Endothelial cell (in vitro differentiated cells): ENCODE measurements around the gene APOBEC2. TPM values are rescaled to one million over a fixed set of nuclear protein-coding genes. Genes with fewer than 3 reads are reported as not detected.

Source experiments
- DNase-seq: peaks from one replicate; pipeline ENCODE4 v3.0.0; 2021; ENCODE audit warnings: low spot score
- H3K27ac Mint-ChIP-seq: one replicate; pipeline ENCODE4 v1.8.0; 2021; ENCODE audit warnings: mixed read lengths, inconsistent platforms; ENCODE audit not compliant: unreplicated experiment
- H3K27me3 Mint-ChIP-seq: one replicate; pipeline ENCODE4 v1.8.0; 2021; ENCODE audit warnings: mild to moderate bottlenecking, moderate library complexity, mixed read lengths, inconsistent platforms; ENCODE audit not compliant: unreplicated experiment
- H3K36me3 Mint-ChIP-seq: one replicate; pipeline ENCODE4 v1.8.0; 2021; ENCODE audit warnings: mild to moderate bottlenecking, low read depth, mixed read lengths, inconsistent platforms; ENCODE audit not compliant: unreplicated experiment
- H3K4me1 Mint-ChIP-seq: one replicate; pipeline ENCODE4 v1.8.0; 2021; ENCODE audit warnings: mild to moderate bottlenecking, mixed read lengths, inconsistent platforms; ENCODE audit not compliant: unreplicated experiment
- H3K4me3 Mint-ChIP-seq: one replicate; pipeline ENCODE4 v1.8.0; 2021; ENCODE audit warnings: mild to moderate bottlenecking, mixed read lengths, inconsistent platforms; ENCODE audit not compliant: unreplicated experiment
- H3K9me3 Mint-ChIP-seq: one replicate; pipeline ENCODE4 v1.8.0; 2021; ENCODE audit warnings: mixed read lengths, inconsistent platforms; ENCODE audit not compliant: unreplicated experiment
- CTCF ChIP-seq: fragments of 200-600 bp; sonication (generic); IDR thresholded peaks from one replicate; pipeline ENCODE4 v1.5.0; 2021; ENCODE audit warnings: antibody characterized with exemption; ENCODE audit not compliant: unreplicated experiment
- total RNA-seq: library from RNA; stranded (reverse); fragmentation: NEBNext Ultra II Directional; extraction: Animal tissue kit (Norgen Biotek cat#: 25700); gene quantifications from one replicate; pipeline ENCODE4 v1.2.1, GENCODE V29; 2021; ENCODE audit not compliant: unreplicated experiment

APOBEC2 gene
- total RNA-seq, 1 donor from 2014 or later, result not detected

GRCh38 chr6:41085182-41085581, 32.2 kb downstream of the APOBEC2 start:
- DNase-seq, result no peak
- TF ChIP-seq CTCF, result no peak
- Mint-ChIP-seq H3K27ac (no peak overlapping the region), H3K4me3 (no peak overlapping the region), H3K4me1 (peaks cover 13% of the 10 kb centered on the region), H3K36me3 (peaks cover 16% of the 10 kb centered on the region), H3K9me3 (no peaks in the 10 kb centered on the region), H3K27me3 (peaks cover 2% of the 10 kb centered on the region)

GRCh38 chr6:41088451-41088850, 35.4 kb downstream of the APOBEC2 start:
- H3K27ac Mint-ChIP-seq, result no peak overlapping the region
- no peak for TF ChIP-seq CTCF
- DNase-seq, result no peak
- H3K4me3 Mint-ChIP-seq, result no peak overlapping the region
- H3K4me1 Mint-ChIP-seq, result no peaks in the 10 kb centered on the region
- H3K9me3 Mint-ChIP-seq, result no peaks in the 10 kb centered on the region
- peaks cover 2% of the 10 kb centered on the region for H3K27me3 Mint-ChIP-seq
- peaks cover 25% of the 10 kb centered on the region for H3K36me3 Mint-ChIP-seq

- no peak for DNase-seq
- TF ChIP-seq CTCF, result no peak
- Mint-ChIP-seq H3K4me3 (no peak overlapping the region), H3K9me3 (no peaks in the 10 kb centered on the region), H3K4me1 (no peaks in the 10 kb centered on the region), H3K27me3 (no peaks in the 10 kb centered on the region), H3K36me3 (peaks cover 38% of the 10 kb centered on the region), H3K27ac (no peak overlapping the region)
Observed at GRCh38 chr6:41090841-41091761, 38.1 kb downstream of the APOBEC2 start.

- TF ChIP-seq CTCF, result no peak
- peaks cover 51% of the 10 kb centered on the region for H3K36me3 Mint-ChIP-seq
- no peaks in the 10 kb centered on the region for H3K9me3 Mint-ChIP-seq
- H3K27me3 Mint-ChIP-seq, result no peaks in the 10 kb centered on the region
- no peaks in the 10 kb centered on the region for H3K4me1 Mint-ChIP-seq
- no peak overlapping the region for H3K27ac Mint-ChIP-seq
- no peak for DNase-seq
- no peak overlapping the region for H3K4me3 Mint-ChIP-seq
Observed at GRCh38 chr6:41092421-41093140, 39.6 kb downstream of the APOBEC2 start.

GRCh38 chr6:41093729-41094128, 40.7 kb downstream of the APOBEC2 start:
- Mint-ChIP-seq H3K4me1 (no peaks in the 10 kb centered on the region), H3K27ac (no peak overlapping the region), H3K9me3 (no peaks in the 10 kb centered on the region), H3K27me3 (no peaks in the 10 kb centered on the region), H3K4me3 (no peak overlapping the region), H3K36me3 (peaks cover 60% of the 10 kb centered on the region)
- DNase-seq, result no peak
- TF ChIP-seq CTCF, result no peak
